SKM-1 treated with dmso at 0.1 percent for 144 hours (cell line): ENCODE results near the gene HAGHL.

ENCODE experiments used
- DNase-seq: peaks from one replicate; lab custom pipeline; 2025; ENCODE audit not compliant: unreplicated experiment; lab: John Stamatoyannopoulos, UW

Gene HAGHL

GRCh38 chr16:726438-727290 lies at the start of gene HAGHL, which contains the start of gene CCDC78:
HAGHL (plus strand) TSS chr16:727106; CDS start chr16:727510, 404 bp downstream.
CCDC78 (minus strand) TSS chr16:726443; CDS start chr16:726367, 76 bp downstream.
- DNase-seq = peak; percentile 36

GRCh38 chr16:677316-678190 lies 49.4 kb upstream of the HAGHL start:
- no peak for DNase-seq

GRCh38 chr16:678209-678857 lies 48.6 kb upstream of the HAGHL start:
- no peak for DNase-seq

- DNase-seq = no peak
These were observed 47.8 kb upstream of the HAGHL start for GRCh38 chr16:678858-679813.

- DNase-seq = peak; percentile 67
These were observed 46.9 kb upstream of the HAGHL start, which contains the start of gene STUB1 for GRCh38 chr16:679814-680624. STUB1 (plus strand) TSS chr16:680410; CDS start chr16:680526, 116 bp downstream.

GRCh38 chr16:680625-680945 lies 46.3 kb upstream of the HAGHL start:
- no peak for DNase-seq

- peak; percentile 14 for DNase-seq
These were observed 45.8 kb upstream of the HAGHL start for GRCh38 chr16:680967-681745.

GRCh38 chr16:681746-682427 lies 45.0 kb upstream of the HAGHL start:
- DNase-seq = no peak

GRCh38 chr16:682493-683395 lies 44.2 kb upstream of the HAGHL start:
- DNase-seq = no peak

GRCh38 chr16:683396-684070 lies 43.4 kb upstream of the HAGHL start:
- DNase-seq = no peak

GRCh38 chr16:684071-684794 lies 42.7 kb upstream of the HAGHL start, which contains the start of gene JMJD8:
JMJD8 (minus strand) TSS chr16:684334; CDS start chr16:684319, 15 bp downstream.
- DNase-seq = peak; percentile 87

- DNase-seq = no peak
These were observed 41.8 kb upstream of the HAGHL start for GRCh38 chr16:684961-685696.

- DNase-seq = no peak
These were observed 40.9 kb upstream of the HAGHL start for GRCh38 chr16:685967-686366.

GRCh38 chr16:686459-687260 lies 40.2 kb upstream of the HAGHL start:
- no peak for DNase-seq
